ENCODE results near the gene GPC5. TPM values are rescaled to one million over a fixed set of nuclear protein-coding genes. Genes with fewer than 3 reads are reported as not detected.

Gene GPC5
- total RNA-seq, 1 experiment from 2014 or later = 0.15 TPM

DNA sequence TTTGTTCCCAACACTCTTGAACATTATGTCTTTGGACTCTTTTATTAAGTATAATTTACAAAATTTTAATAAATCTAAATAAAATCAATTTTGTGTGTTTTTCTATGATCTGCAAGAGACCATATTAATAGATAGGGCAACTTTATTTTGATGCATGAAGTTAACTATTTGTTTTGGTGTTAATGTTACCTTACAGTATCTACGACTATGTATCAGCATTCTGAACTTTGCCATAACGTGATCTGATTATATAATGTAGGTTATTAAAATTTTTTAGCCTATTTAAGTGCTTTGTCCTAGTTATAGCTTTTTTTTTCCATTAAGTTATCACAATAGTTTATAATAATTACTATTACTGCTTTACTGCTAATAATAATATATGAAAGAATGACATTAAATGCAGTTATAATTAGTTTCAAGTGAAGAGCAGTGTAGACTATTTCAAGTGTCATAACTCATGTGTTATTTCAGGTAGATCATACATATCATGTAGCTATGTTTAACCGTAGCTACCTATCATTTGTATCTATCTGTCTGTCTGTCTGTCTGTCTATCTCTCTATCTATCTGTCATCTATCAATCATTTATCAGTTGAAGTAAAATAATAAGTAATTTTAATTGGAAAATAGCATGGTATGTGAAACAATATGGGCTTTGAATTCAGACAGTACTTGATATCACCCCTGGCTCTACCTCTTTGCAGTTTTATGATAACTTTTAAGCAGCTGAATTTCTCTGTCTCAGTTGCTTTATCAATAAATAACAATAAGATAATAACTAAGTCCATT is 229.7 kb downstream of the GPC5 start:
- Mint-ChIP-seq H3K4me3 (no peak overlapping the region), H3K27me3 (ENCODE audit: low read depth) (no peaks in the 10 kb centered on the region), H3K27ac (no peak overlapping the region)

More for the DNA sequence above, 229.7 kb downstream of the GPC5 start:
- Histone ChIP-seq H3K27me3 (ENCODE audit: insufficient read depth, low read length) (no peaks in the 10 kb centered on the region), H4K5ac (ENCODE audit: insufficient read length, low read depth, low read length) (no peak overlapping the region), H2BK5ac (ENCODE audit: insufficient read length, low read length) (no peak overlapping the region), H3K18ac (ENCODE audit: insufficient read length, low read depth, low read length) (no peak overlapping the region), H3K4me1 (ENCODE audit: insufficient read depth, low read length) (no peaks in the 10 kb centered on the region), H3K4ac (ENCODE audit: low read depth, low read length) (no peak overlapping the region), H3K79me1 (ENCODE audit: insufficient read depth, low read depth, low read length, poor library complexity, severe bottlenecking) (no peaks in the 10 kb centered on the region), H2BK15ac (ENCODE audit: low read depth, low read length) (no peak overlapping the region), H2BK20ac (ENCODE audit: low read depth, low read length, poor library complexity, severe bottlenecking) (no peak overlapping the region), H4K91ac (ENCODE audit: insufficient read length, low read depth, low read length) (no peak overlapping the region), H3T11ph (ENCODE audit: low read length) (no peak overlapping the region), H3K14ac (ENCODE audit: insufficient read depth, low read length) (no peak overlapping the region), H3K23me2 (ENCODE audit: insufficient read length, low read depth, low read length, poor library complexity, severe bottlenecking) (no peaks in the 10 kb centered on the region), H3K9ac (ENCODE audit: extremely low read depth, insufficient read length, low read length) (no peak overlapping the region), H2BK12ac (ENCODE audit: insufficient read length, low read depth, low read length) (no peak overlapping the region), H4K20me1 (ENCODE audit: control insufficient read depth, insufficient read depth, insufficient read length) (no peaks in the 10 kb centered on the region), H3K4me2 (ENCODE audit: insufficient read depth, insufficient read length, low read length) (no peak overlapping the region), H3K79me2 (ENCODE audit: insufficient read depth, low read length) (no peaks in the 10 kb centered on the region), H3K23ac (ENCODE audit: insufficient read length, low read depth, low read length) (no peak overlapping the region), H2AK5ac (ENCODE audit: insufficient read length, low read length) (no peak overlapping the region), H2BK120ac (ENCODE audit: low read depth, low read length, poor library complexity, severe bottlenecking) (no peak overlapping the region), H3K56ac (ENCODE audit: insufficient read length, low read depth, low read length) (no peak overlapping the region), H2AFZ (ENCODE audit: low read length) (no peak overlapping the region), H4K8ac (replicated peaks; ENCODE audit: insufficient read length, low read depth, low read length) (no peak overlapping the region), H3K27ac (ENCODE audit: insufficient read length, low read depth, low read length) (no peak overlapping the region), H3K9me3 (ENCODE audit: control insufficient read depth, low read depth, low read length) (no peaks in the 10 kb centered on the region)
- no peak for DNase-seq
- H3K9me3 Mint-ChIP-seq = no peaks in the 10 kb centered on the region
- peaks cover 2% of the 10 kb centered on the region in 2 experiments; a peak in 3 of 4 replicates for H3K4me1 Mint-ChIP-seq
- H3K36me3 Mint-ChIP-seq (ENCODE audit: insufficient read depth in 1 of 3, low read depth in 3 of 3) = no peaks in the 10 kb centered on the region
- no CpG with 5 or more reads among the region's 3 CpGs for WGBS (ENCODE audit: extremely low coverage, insufficient read length, low lambda C conversion rate)
- TF ChIP-seq, protein P1, sequence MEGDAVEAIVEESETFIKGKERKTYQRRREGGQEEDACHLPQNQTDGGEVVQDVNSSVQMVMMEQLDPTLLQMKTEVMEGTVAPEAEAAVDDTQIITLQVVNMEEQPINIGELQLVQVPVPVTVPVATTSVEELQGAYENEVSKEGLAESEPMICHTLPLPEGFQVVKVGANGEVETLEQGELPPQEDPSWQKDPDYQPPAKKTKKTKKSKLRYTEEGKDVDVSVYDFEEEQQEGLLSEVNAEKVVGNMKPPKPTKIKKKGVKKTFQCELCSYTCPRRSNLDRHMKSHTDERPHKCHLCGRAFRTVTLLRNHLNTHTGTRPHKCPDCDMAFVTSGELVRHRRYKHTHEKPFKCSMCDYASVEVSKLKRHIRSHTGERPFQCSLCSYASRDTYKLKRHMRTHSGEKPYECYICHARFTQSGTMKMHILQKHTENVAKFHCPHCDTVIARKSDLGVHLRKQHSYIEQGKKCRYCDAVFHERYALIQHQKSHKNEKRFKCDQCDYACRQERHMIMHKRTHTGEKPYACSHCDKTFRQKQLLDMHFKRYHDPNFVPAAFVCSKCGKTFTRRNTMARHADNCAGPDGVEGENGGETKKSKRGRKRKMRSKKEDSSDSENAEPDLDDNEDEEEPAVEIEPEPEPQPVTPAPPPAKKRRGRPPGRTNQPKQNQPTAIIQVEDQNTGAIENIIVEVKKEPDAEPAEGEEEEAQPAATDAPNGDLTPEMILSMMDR (conservative IDR thresholded peaks at IDR 0.05) = no peak

Measured in H9 (cell line).